Left colon (tissue), 2 donors: Measurements from ENCODE around the gene DGKD. TPM values are rescaled to one million over a fixed set of nuclear protein-coding genes. Genes with fewer than 3 reads are reported as not detected.
A peak's percentile ranks its signal among the peaks of the same experiment; 100 is the strongest.
"Not testable (repeated sequence)": the region's sequence is repeated elsewhere in the genome, so short reads cannot be mapped to it uniquely, and the experiment has no call there.

Experiments used
- ATAC-seq: fragments of 200-7000 bp; cut with Tn5 transposase; one replicate; pipeline ENCODE4 v1.9.1; 2020; ENCODE audit warnings: mild to moderate bottlenecking, moderate library complexity
- DNase-seq, 2 donors: peaks; one replicate each; pipeline ENCODE4 v3.0.0-alpha.2; 2020
- intact Hi-C, 2 donors: fragments of 100-400 bp; cut with DNase I in 1 of 2; cut with micrococcal nuclease in 1 of 2; formaldehyde crosslinking; loops; one replicate each; pipeline versions ENCODE4 v1.11.2 to v1.14.0; 2022; cut with DNase I, micrococcal nuclease
- total RNA-seq, 2 donors: library from RNA; stranded (reverse); fragmentation: NEBNext Ultra II Directional; extraction: Animal tissue kit (Norgen Biotek cat#: 25700); gene quantifications; one replicate each; pipeline ENCODE4 v1.2.1, GENCODE V29; 2021
- donor health status: DM: no; HTN: no; CAD: no.
- donor health status: DM: yes; HTN: yes; CAD: no.

The DGKD gene
- total RNA-seq, 2 donors from 2014 or later, result 91.3 to 93.2 TPM

DNA sequence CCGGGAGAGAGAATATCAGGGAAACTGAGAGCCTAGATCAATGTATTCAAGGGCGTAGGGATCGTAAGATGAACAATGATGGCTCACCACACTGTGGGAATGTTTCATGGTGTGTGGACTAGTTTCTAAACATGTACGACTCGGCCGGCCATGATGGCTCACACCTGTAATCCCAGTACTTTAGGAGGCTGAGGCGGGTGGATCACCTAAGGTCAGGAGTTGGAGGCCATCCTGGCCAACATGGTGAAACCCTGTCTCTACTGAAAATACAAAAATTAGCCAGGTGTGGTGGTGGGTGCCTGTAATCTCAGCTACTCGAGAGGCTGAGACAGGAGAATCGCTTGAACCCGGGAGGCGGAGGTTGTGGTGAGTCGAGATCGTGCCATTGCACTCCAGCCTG lies 18.2 kb upstream of the DGKD start:
- intact Hi-C loops, DNase-seq, ATAC-seq: not testable (repeated sequence)

DNA sequence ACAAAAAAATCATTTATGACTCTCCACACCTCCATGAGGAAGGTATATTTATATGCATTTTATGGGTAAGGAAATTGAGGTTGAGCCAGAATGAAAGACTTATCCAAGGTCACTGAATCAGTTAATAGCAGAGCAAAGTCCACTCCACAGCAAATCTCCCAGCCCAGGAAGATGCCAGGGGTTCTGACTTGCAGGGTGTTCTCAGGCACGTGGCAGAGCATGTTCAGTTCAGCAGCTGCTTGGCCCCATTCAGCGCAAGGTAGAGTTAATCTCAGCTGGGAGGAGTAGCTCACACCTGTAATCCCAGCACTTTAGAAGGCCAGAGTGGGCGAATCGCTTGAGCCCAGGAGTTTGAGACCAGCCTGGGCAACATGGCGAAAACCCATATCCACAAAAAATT lies 17.8 kb upstream of the DGKD start:
- peak; percentile 93 for ATAC-seq
- intact Hi-C loops, result no loop called here
- DNase-seq, result peak; percentile 53 to 82

DNA sequence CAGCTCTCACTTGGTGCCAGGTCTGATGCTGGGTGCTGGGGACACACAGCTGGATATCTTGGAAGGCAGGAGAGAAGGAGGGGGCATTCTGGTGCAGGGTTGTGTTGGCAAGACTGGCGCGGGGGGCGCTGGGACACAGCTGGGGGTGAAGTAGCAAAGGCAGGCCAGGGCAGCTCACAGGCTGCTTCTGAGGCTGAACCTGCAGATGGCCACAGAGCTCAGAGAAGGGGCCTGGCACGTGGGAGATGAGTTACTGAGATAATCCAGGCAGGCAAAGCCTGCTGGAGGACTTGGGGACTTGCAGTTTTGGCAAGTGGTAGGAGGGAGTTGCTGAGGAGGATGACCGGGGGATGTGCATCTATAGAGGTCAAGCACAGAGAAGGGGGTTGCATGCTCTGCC lies 16.2 kb upstream of the DGKD start:
- intact Hi-C loops, result no loop called here
- no peak for ATAC-seq
- DNase-seq, result no peak

DNA sequence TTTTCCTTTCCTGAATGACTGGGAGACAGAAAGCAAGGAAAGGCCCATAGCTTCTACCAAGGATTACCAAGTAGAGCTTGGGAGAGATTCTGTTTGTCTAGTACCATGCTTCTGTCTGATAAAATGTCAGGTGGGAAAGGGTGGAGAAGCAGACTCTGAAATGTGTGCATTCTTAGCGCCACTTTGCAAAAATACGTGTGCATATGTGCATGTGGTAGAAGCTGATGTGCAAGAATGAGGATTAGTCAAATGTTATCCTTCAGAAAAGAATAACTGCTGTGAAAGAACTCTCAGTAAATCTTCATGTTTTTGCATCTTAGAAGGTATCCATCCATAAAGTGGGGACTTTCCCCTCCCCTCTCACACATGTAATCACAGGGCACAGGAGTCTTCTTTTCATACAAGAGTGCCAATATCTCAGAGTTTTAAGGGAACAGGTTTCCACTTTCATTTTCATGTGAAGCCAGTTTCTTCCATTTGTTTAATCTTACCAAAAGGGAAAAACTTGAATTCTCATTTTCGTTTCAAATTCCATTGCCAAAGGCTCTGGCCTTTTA lies 15.4 kb upstream of the DGKD start:
- no peak for ATAC-seq
- DNase-seq, result no peak
- intact Hi-C loops, result no loop called here

DNA sequence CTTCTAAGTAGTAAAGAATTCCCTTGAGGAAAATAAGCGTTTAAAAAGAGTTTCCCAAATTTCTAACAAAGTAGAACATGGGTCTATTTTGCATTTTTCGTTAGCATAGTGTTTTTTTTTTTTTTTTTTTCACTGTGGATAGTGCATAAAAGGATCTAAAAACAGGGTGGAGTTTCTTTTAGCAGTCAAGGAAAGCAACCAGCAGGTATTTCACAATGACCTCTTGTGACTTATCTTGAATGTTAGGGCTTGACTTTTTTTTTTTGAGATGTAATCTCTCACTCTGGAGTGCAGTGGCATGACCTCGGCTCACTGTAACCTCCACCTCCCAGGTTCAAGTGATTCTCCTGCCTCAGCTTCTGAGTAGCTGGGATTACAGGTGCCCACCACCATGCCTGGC lies 14.9 kb upstream of the DGKD start:
- ATAC-seq (peak; percentile 33), DNase-seq (no peak)
- intact Hi-C loops, result no loop called here

GRCh38 chr2:233341296-233341695 lies 13.0 kb upstream of the DGKD start:
- DNase-seq, result no peak
- intact Hi-C loops, result no loop called here
- no peak for ATAC-seq

- no peak for ATAC-seq
- no peak for DNase-seq
Measured at GRCh38 chr2:233342301-233342700, 12.0 kb upstream of the DGKD start.

GRCh38 chr2:233343171-233343705 lies 11.1 kb upstream of the DGKD start:
- DNase-seq (no peak), ATAC-seq (no peak)
- intact Hi-C loops, result no loop called here

More at GRCh38 chr2:233342301-233342700, 12.0 kb upstream of the DGKD start:
- intact Hi-C loops, result no loop called here

DNA sequence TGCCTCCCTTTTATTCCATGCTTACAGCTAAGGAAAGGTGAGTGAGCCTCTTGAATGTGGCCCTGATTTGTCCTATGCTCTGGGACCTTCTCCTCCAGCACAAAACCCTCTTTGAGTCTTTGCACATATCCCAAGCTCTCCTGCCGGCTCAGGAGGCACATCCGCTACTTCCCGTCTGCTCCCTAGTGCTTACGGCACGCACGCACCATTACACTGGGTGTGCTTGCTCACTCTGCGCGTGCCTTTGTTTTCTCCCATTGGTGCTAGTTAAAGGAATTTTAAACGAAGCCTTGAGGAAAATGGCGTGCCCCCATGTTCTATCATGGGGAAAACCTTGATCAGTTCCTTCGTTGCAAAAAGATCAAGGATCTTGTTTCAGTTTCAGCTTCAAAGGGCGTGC lies 7.9 kb upstream of the DGKD start:
- DNase-seq (no peak), ATAC-seq (no peak)
- intact Hi-C loops, result no loop called here

- intact Hi-C loops, result no loop called here
- ATAC-seq (no peak), DNase-seq (no peak)
Measured at GRCh38 chr2:233346930-233347329, 7.4 kb upstream of the DGKD start.

DNA sequence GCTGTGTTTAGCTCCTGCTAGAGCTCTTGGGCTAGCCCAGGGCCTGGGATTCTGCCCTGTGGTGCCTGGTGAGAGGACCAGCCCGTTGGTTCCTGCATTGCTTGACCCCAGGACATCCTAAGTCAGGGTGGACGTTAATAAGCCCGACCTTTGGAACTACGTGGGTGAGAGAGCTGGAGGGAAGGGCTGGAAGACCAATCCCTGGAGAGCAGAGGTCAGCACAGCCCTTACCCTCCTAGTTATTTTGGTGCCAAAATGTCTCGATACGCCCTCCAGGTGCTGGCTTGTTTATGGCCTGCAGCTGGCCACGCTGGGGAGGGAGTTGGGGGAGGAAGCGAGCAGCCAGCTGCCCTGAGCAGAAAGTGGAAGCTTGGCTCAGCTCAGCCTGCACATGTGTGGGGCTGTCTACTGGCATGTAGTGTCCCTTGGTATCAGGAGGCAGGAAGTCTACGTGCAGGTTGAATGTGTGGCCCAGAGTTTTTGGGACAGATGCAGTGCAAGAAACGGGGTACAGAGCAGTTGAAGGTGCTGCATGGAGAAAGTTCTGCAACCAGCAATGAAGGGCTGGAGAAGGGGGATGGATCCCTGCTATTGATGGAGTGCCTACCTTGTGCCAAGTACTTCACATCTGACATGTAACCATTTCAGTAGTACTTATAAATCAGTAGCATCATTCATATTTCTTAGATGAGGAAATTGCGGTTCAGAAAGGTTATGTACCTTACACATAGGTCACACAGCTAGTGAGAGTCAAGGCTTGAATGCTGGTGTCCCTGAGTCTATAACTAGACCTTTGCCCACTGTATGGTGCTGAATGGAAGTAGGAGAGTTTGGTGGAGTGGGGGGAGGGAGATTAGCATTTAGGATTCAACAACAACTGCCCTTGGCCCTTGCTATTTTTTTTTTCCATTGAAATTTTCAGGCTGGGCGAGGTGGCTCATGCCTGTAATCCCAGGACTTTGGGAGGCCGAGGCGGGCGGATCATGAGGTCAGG lies 5.0 kb upstream of the DGKD start:
- DNase-seq (peak; percentile 79 to 87), ATAC-seq (peak; percentile 70)
- intact Hi-C loops, result no loop called here

DNA sequence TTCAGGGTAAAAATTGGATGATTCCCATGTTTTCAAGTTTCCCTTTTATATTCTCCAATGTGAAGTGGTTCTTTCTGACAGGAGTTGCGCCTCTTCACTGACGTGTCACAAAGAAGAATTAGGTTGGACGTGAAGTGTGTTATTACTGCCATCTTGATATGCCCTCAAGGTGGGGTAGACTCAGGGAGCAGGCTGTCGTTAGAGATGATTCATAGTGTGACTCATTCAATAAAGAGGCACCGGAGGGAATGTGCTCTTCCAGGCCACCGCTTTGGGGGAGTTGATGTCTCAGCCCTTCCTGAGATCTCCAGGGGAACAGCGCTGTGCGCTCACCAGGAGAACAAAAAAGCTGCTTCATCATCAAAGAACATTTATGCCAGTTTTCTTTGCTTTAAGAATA lies 3.6 kb upstream of the DGKD start:
- peak; percentile 57 for ATAC-seq
- DNase-seq, result peak in 1 of 2 donors; percentile 52
- intact Hi-C loops, result loop anchor here in 1 of 2 donors (5.0 kb wide), 1 partner anchor 92 kb away; no protein-coding TSS in a partner anchor

DNA sequence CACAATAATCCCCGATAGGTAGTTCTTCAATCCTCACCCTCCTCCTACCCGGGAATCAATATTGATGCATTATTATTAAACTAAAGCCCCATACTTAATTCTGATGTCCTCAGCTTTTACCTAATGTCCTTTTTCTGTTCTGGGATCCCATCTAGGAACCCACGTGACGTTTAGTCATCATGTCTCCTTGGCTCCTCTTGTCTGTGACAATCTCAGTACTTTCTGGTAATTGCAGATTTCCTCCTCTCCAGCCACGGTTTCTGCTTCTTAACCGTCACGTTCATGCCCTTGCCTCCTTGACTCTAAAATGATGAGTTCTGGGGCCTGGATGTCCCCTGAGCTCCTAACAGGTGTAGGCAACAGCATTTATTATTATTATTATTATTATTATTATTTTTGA lies 2.9 kb upstream of the DGKD start:
- DNase-seq (no peak), ATAC-seq (no peak)
- intact Hi-C loops, result loop anchor here in 1 of 2 donors (5.0 kb wide), 1 partner anchor 91 kb away; no protein-coding TSS in a partner anchor

GRCh38 chr2:233352141-233352842 lies 2.0 kb upstream of the DGKD start:
- ATAC-seq (no peak), DNase-seq (no peak)
- intact Hi-C loops, result loop anchor here in 1 of 2 donors (5.0 kb wide), 1 partner anchor 90 kb away; no protein-coding TSS in a partner anchor

DNA sequence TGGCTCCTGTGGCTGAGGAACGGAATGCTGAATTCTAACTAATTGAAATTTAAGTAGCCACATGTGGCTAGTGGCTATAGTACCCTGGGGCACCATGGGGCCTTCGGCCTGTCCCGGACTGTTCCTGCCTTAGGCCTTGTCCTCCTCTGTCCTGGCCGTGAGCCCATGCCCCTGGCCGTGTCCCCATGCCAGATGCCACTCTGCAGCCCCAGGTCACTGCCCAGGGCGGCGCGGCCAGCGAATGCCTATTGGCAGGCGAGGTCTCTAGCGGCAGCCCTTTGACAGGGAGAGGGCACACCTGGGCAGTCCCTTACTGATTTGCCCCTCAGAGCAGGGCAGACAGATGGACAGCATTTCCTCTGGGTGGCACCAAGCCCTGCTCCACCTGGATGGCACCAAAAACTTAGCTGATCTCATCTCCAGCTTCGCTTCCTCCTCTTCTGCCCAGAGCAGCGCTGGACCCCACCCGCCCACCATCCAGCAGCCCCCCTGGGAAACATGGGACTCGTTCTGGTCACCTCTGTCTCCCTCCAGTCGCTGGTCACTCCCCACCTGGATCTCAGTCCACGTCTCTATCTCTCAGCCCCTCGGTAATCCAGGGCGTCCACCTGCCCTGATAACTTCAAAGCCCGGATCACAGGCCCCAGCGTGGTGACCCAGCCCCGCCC lies 1.1 kb upstream of the DGKD start:
- intact Hi-C loops, result loop anchor here in 1 of 2 donors (5.0 kb wide), 1 partner anchor 89 kb away; no protein-coding TSS in a partner anchor
- ATAC-seq, result peak; percentile 46
- no peak for DNase-seq

DNA sequence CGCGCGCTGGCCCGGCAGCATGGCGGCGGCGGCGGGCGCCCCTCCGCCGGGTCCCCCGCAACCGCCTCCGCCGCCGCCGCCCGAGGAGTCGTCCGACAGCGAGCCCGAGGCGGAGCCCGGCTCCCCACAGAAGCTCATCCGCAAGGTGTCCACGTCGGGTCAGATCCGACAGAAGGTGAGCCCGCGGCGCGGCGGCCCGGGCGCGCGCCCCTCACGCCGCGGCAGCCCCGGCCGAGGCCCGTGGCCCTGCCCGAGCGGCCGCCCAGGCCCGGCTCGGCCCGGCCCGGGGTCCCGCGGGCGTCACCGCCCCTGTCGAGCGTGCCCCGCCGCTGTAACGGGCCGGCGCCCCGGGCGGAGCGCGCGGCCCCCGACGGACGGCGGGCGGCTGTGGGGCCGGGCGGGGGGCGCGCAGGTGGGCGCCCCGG lies 218 bp downstream of the DGKD start:
- DNase-seq, result no peak
- intact Hi-C loops, result loop anchor here in 1 of 2 donors (5.0 kb wide), 1 partner anchor 88 kb away; no protein-coding TSS in a partner anchor
- ATAC-seq, result no peak

DNA sequence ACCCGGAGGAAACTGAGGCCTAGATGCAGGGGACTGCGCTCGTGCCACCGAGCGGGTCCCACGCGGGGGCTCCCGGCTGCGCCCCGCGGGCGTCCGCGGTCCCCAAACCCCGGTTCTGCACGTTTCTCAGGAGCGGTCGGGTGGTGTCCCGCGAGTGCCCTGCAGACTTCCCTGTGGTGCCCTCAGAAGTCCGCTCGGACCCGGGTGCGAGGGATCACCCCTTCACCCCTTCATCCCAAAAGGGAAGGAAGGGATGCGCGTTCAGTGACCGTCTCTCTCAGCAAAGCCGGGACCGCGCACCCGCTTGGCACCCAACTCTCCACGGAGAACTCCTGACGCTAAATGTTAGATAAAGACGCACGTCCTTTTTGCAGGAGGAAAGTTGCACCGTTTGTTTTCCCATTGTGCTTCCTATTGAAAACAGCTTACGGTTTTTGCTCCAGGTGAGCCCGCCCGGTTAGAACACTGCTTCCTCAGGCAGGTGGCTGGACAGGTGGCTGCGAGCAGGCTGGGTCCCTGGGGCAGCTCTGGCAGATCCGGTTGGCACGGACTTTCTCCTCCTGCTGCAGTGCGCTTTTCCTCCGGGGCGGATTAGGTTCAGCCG lies 779 bp downstream of the DGKD start:
- ATAC-seq (peak; percentile 58), DNase-seq (peak; percentile 49 to 67)
- intact Hi-C loops, result loop anchor here in 1 of 2 donors (5.0 kb wide), 1 partner anchor 87 kb away; no protein-coding TSS in a partner anchor

GRCh38 chr2:233355916-233356315 lies 1.6 kb downstream of the DGKD start:
- intact Hi-C loops, result no loop called here
- no peak for DNase-seq
- ATAC-seq, result no peak
